Lung (tissue), 12 donors: ENCODE data around the gene C5orf52. TPM values are rescaled to one million over a fixed set of nuclear protein-coding genes. Genes with fewer than 3 reads are reported as not detected.

ENCODE experiments used
- ATAC-seq: fragments of 200-7000 bp; cut with Tn5 transposase; one replicate; pipeline ENCODE4 v1.9.1; 2020; ENCODE audit warnings: moderate number of reproducible peaks; ENCODE audit not compliant: insufficient read depth, low FRiP score
- DNase-seq, 3 donors: peaks; one replicate each; pipeline ENCODE4 v3.0.0-alpha.2; 2013 to 2017
- H3K27ac ChIP-seq, 2 donors: one replicate each; pipeline ENCODE4 v1.5.1; 2013; ENCODE audit warnings: mild to moderate bottlenecking in 2 of 2, moderate library complexity in 2 of 2, control low read depth in 1 of 2, inconsistent platforms in 1 of 2, low read depth in 1 of 2, low read length in 1 of 2
- H3K27me3 ChIP-seq, 3 donors: one replicate each; pipeline ENCODE4 v1.5.1; 2013; ENCODE audit warnings: low read length in 2 of 3; ENCODE audit not compliant: control insufficient read depth in 3 of 3, insufficient read depth in 3 of 3
- H3K36me3 ChIP-seq, 4 donors: one replicate each; pipeline ENCODE4 v1.5.1; 2013; ENCODE audit warnings: low read length in 4 of 4, mild to moderate bottlenecking in 1 of 4, moderate library complexity in 1 of 4; ENCODE audit not compliant: control insufficient read depth in 4 of 4, insufficient read depth in 4 of 4
- H3K4me1 ChIP-seq, 5 donors: one replicate each; pipeline ENCODE4 v1.5.1; 2013; ENCODE audit warnings: low read length in 5 of 5, mild to moderate bottlenecking in 2 of 5, moderate library complexity in 1 of 5; ENCODE audit not compliant: control insufficient read depth in 5 of 5, insufficient read depth in 5 of 5
- H3K4me3 ChIP-seq: one replicate; pipeline ENCODE4 v1.5.1; 2013; ENCODE audit warnings: mild to moderate bottlenecking, control low read depth, moderate library complexity
- H3K9ac ChIP-seq, 2 donors: one replicate each; pipeline ENCODE4 v1.5.1; 2013; ENCODE audit warnings: low read length in 2 of 2, control low read depth in 1 of 2; ENCODE audit not compliant: insufficient read depth in 1 of 2
- H3K9me3 ChIP-seq, 4 donors: one replicate each; pipeline ENCODE4 v1.5.1; 2013; ENCODE audit warnings: low read length in 3 of 4, mild to moderate bottlenecking in 1 of 4, moderate library complexity in 1 of 4; ENCODE audit not compliant: control insufficient read depth in 4 of 4, insufficient read depth in 3 of 4
- WGBS, 2 donors: extraction: QIAGEN DNeasy Blood & Tissue Kit; methylation state at CpG; one replicate each; pipeline ENCODE4 v1.1.7; 2013; 5-methylcytosine and 5-hydroxymethylcytosine counted together
- polyA plus RNA-seq, 2 donors: library from polyadenylated mRNA; stranded (reverse); fragments of 200-250 nt; gene quantifications; one replicate each; pipeline ENCODE4 v1.2.1, GENCODE V29; 2013
- total RNA-seq, 2 donors: library from RNA; depleted of rRNA in 1 of 2; stranded (reverse); fragments of >200 nt in 1 of 2; gene quantifications; one replicate each; pipeline ENCODE4 v1.2.1, GENCODE V29; 2014 to 2021
- TF ChIP-seq, protein P1 (sequence below): IDR thresholded peaks from 2 replicates; pipeline ENCODE4 v1.5.1; 2012; ENCODE audit warnings: mild to moderate bottlenecking; ENCODE audit errors: control extremely low read depth, extremely low read depth
- donor health status: control.
- donor health status: control.
- donor health status: Bipolar disorder and iron deficiency.
- donor health status: healthy.
- donor health status: DM: yes; HTN: yes; CAD: no.

Gene C5orf52
- total and polyA plus RNA-seq, 4 donors: 0.09 TPM; not detected in 3

GRCh38 chr5:157659868-157660660, 11.3 kb upstream of the C5orf52 start:
- no peak overlapping the region for H3K9ac ChIP-seq
- ATAC-seq (no peak), DNase-seq (no peak)
- no peak overlapping the region for H3K27ac ChIP-seq
- peaks cover 0 to 10% (median 1%) of the 10 kb centered on the region in 4 donors for H3K9me3 ChIP-seq
- 92 to 96% methylated on average over 8 of the region's 8 CpGs for WGBS, 2 donors
- no peak overlapping the region for H3K4me3 ChIP-seq
- H3K27me3 ChIP-seq: no peaks in the 10 kb centered on the region
- no peaks in the 10 kb centered on the region for H3K36me3 ChIP-seq
- TF ChIP-seq, protein P1, sequence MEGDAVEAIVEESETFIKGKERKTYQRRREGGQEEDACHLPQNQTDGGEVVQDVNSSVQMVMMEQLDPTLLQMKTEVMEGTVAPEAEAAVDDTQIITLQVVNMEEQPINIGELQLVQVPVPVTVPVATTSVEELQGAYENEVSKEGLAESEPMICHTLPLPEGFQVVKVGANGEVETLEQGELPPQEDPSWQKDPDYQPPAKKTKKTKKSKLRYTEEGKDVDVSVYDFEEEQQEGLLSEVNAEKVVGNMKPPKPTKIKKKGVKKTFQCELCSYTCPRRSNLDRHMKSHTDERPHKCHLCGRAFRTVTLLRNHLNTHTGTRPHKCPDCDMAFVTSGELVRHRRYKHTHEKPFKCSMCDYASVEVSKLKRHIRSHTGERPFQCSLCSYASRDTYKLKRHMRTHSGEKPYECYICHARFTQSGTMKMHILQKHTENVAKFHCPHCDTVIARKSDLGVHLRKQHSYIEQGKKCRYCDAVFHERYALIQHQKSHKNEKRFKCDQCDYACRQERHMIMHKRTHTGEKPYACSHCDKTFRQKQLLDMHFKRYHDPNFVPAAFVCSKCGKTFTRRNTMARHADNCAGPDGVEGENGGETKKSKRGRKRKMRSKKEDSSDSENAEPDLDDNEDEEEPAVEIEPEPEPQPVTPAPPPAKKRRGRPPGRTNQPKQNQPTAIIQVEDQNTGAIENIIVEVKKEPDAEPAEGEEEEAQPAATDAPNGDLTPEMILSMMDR: no peak
- H3K4me1 ChIP-seq: no peaks in the 10 kb centered on the region

GRCh38 chr5:157665467-157666070, 5.8 kb upstream of the C5orf52 start:
- peaks cover 0 to 2% (median 0%) of the 10 kb centered on the region in 4 donors for H3K36me3 ChIP-seq
- ATAC-seq (no peak), DNase-seq (no peak)
- H3K9me3 ChIP-seq: no peaks in the 10 kb centered on the region
- peaks cover 0 to 2% (median 0%) of the 10 kb centered on the region in 5 donors for H3K4me1 ChIP-seq
- WGBS, 2 donors: 76 to 89% methylated on average over 2 of the region's 2 CpGs
- no peak overlapping the region for H3K27ac ChIP-seq
- H3K27me3 ChIP-seq: peaks cover 0 to 11% (median 0%) of the 10 kb centered on the region in 3 donors
- no peak overlapping the region for H3K4me3 ChIP-seq
- TF ChIP-seq, protein P1: no peak
- no peak overlapping the region for H3K9ac ChIP-seq

GRCh38 chr5:157668356-157668755, 3.0 kb upstream of the C5orf52 start:
- no peak for ATAC-seq

More at GRCh38 chr5:157668356-157668755, 3.0 kb upstream of the C5orf52 start:
- H3K27ac ChIP-seq: no peak overlapping the region
- H3K9me3 ChIP-seq: no peaks in the 10 kb centered on the region
- DNase-seq: no peak
- TF ChIP-seq, protein P1: no peak
- WGBS, 2 donors: 86 to 87% methylated on average over 1 of the region's 1 CpG
- H3K4me1 ChIP-seq: peaks cover 0 to 13% (median 0%) of the 10 kb centered on the region in 5 donors
- H3K4me3 ChIP-seq: no peak overlapping the region
- no peak overlapping the region for H3K9ac ChIP-seq
- peaks cover 0 to 2% (median 0%) of the 10 kb centered on the region in 4 donors for H3K36me3 ChIP-seq
- peaks cover 0 to 23% (median 12%) of the 10 kb centered on the region in 3 donors for H3K27me3 ChIP-seq
